GM12891 (cell line): ENCODE measurements around the gene PDE6B. TPM values are rescaled to one million over a fixed set of nuclear protein-coding genes. Genes with fewer than 3 reads are reported as not detected.

Experiments used
- DNase-seq: peaks from one replicate; pipeline ENCODE4 v3.0.0; 2011; ENCODE audit warnings: low spot score; ENCODE audit not compliant: insufficient read length
- FAIRE-seq: peaks from 2 replicates; lab custom pipeline; 2011; peaks lifted over from hg19 to GRCh38; lab: Jason Lieb, UNC
- PAX5 ChIP-seq: IDR thresholded peaks from 2 replicates; pipeline ENCODE4 v1.6.1; 2011; ENCODE audit warnings: low read length, moderate library complexity, mild to moderate bottlenecking; ENCODE audit not compliant: insufficient read depth, severe bottlenecking
- POLR2A ChIP-seq: IDR thresholded peaks from 2 replicates; pipeline ENCODE4 v1.6.1; 2011; ENCODE audit warnings: low read depth, low read length, control low read depth
- POLR2AphosphoS5 ChIP-seq: IDR thresholded peaks from 2 replicates; pipeline ENCODE4 v1.6.1; 2011; ENCODE audit warnings: low read depth, low read length, control low read depth
- POU2F2 ChIP-seq: IDR thresholded peaks from 2 replicates; pipeline ENCODE4 v1.6.1; 2011; ENCODE audit warnings: low read depth, mild to moderate bottlenecking, control low read depth, low read length, moderate library complexity
- SPI1 ChIP-seq: IDR thresholded peaks from 2 replicates; pipeline ENCODE4 v1.6.1; 2011; ENCODE audit warnings: low read depth, low read length, control low read depth
- TAF1 ChIP-seq: IDR thresholded peaks from 2 replicates; pipeline ENCODE4 v1.6.1; 2011; ENCODE audit warnings: low read depth, low read length, control low read depth
- polyA plus RNA-seq: library from polyadenylated mRNA; unstranded; fragments of >200 nt; gene quantifications from one replicate; pipeline ENCODE4 v1.2.1, GENCODE V29; 2012; ENCODE audit warnings: low read depth, missing spikeins, inconsistent platforms; ENCODE audit not compliant: missing spikeins

PDE6B gene
- 11.3 TPM for polyA plus RNA-seq

GRCh38 chr4:624705-625590 is at the start of gene PDE6B:
Gene PDE6B (plus strand): TSS chr4:625573. CDS start chr4:625627, 54 bp downstream.
- no peak for FAIRE-seq
- DNase-seq = no peak
- TF ChIP-seq SPI1 (no peak), POLR2AphosphoS5 (no peak), TAF1 (no peak), PAX5 (no peak), POU2F2 (no peak), POLR2A (no peak)

GRCh38 chr4:576245-576821 is 49.0 kb upstream of the PDE6B start, which contains the start of gene TMEM271:
Gene TMEM271 (minus strand): TSS chr4:576295. CDS start chr4:576062, 233 bp downstream.
- FAIRE-seq (no peak), DNase-seq (no peak)
- TF ChIP-seq POLR2A (no peak), SPI1 (no peak), POLR2AphosphoS5 (no peak), POU2F2 (no peak), TAF1 (no peak), PAX5 (no peak)

GRCh38 chr4:576991-577498 is 48.3 kb upstream of the PDE6B start:
- TF ChIP-seq TAF1 (no peak), PAX5 (no peak), POU2F2 (no peak), POLR2A (no peak), SPI1 (no peak), POLR2AphosphoS5 (no peak)
- DNase-seq (no peak), FAIRE-seq (no peak)

- TF ChIP-seq TAF1 (no peak), POLR2A (no peak), SPI1 (no peak), PAX5 (no peak), POLR2AphosphoS5 (no peak), POU2F2 (no peak)
- DNase-seq (no peak), FAIRE-seq (no peak)
These were observed 47.6 kb upstream of the PDE6B start for GRCh38 chr4:577499-578450.

- FAIRE-seq = no peak
- TF ChIP-seq POU2F2 (no peak), POLR2AphosphoS5 (no peak), POLR2A (no peak), SPI1 (no peak), TAF1 (no peak), PAX5 (no peak)
- DNase-seq = no peak
These were observed 46.6 kb upstream of the PDE6B start for GRCh38 chr4:578451-579443.

- FAIRE-seq (no peak), DNase-seq (no peak)
- TF ChIP-seq SPI1 (no peak), POU2F2 (no peak), TAF1 (no peak), POLR2A (no peak)
These were observed 45.7 kb upstream of the PDE6B start for GRCh38 chr4:579543-580175.

- no peak for TF ChIP-seq POLR2AphosphoS5
- no peak for TF ChIP-seq SPI1
- no peak for TF ChIP-seq POLR2A
- TF ChIP-seq TAF1 = no peak
- no peak for TF ChIP-seq PAX5
- no peak for TF ChIP-seq POU2F2
- DNase-seq = no peak
- no peak for FAIRE-seq
These were observed 44.2 kb upstream of the PDE6B start for GRCh38 chr4:581181-581580.

GRCh38 chr4:581753-582361 is 43.5 kb upstream of the PDE6B start:
- FAIRE-seq = no peak
- TF ChIP-seq POU2F2 = no peak
- DNase-seq = no peak

- no peak for FAIRE-seq
- TF ChIP-seq POLR2A (no peak), POLR2AphosphoS5 (no peak), SPI1 (no peak), PAX5 (no peak), TAF1 (no peak), POU2F2 (no peak)
These were observed 41.6 kb upstream of the PDE6B start for GRCh38 chr4:583820-584219.

More at GRCh38 chr4:583820-584219, 41.6 kb upstream of the PDE6B start:
- DNase-seq = no peak
